ENCODE results near the gene PCDHGA4.
A peak's percentile ranks its signal among the peaks of the same experiment; 100 is the strongest.
"Not testable (repeated sequence)": the region's sequence is repeated elsewhere in the genome, so short reads cannot be mapped to it uniquely, and the experiment has no call there.

The PCDHGA4 gene

GRCh38 chr5:141354900-141355469 is at the start of gene PCDHGA4:
Gene PCDHGA4 (plus strand): TSS chr5:141355021. CDS start chr5:141355108, 87 bp downstream.
- DNase-seq: no peak

DNA sequence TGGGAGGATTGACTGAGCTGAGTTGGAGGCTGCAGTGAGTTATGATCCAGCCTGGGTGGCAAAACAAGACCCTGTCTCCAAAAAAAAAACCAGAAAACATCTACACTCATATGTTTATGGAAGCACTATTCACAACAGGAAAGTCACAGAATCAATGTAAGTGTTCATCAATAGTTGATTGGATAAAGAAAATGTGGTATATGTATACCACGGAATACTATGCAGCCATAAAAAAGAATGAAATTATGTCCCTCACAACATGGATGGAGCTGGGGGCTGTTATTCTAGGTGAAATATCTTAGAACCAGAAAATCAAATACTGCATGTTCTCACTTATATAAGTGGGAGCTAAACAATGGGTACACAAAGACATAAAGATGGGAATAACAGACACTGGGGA is 48.2 kb upstream of the PCDHGA4 start:
- DNase-seq: no peak

- DNase-seq: no peak
Observed at GRCh38 chr5:141313711-141314110, 41.1 kb upstream of the PCDHGA4 start.

DNA sequence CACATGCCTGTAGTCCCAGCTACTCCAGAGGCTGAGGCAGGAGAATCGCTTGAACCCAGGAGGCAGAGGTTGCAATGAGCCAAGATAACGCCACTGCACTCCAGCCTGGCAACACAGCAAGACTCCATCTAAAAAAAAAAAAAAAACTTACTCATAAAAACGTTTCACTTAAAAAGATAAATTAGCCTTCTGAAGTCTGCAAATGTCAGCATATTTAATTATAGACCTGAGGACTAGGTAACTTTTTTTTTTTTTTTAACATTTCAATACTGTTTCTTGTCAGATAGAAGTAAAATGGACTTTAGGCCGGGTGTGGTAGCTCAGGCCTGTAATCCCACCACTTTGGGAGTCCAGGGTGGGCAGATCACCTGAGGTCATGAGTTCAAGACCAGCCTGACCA is 37.9 kb upstream of the PCDHGA4 start:
- DNase-seq: not testable (repeated sequence)

GRCh38 chr5:141319202-141319601 is 35.6 kb upstream of the PCDHGA4 start:
- DNase-seq: no peak

DNA sequence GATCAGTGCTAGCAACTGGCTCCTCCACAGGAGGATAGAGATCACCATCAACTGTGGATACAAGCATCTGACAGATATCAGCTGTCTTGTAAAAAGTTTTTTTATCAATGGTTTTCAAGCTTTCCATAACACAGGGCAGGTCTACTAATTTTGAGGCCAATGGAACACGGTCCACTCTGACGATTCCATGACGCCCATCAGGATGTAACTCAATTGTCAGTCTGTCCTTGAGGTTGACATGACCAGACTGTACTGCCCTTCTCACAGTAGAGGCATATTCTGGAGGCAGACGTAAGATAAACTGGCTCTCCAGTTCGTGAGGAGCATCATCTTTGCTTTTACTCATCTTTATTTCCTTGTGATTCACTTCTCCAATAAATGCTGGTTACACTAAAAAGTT is 35.1 kb upstream of the PCDHGA4 start:
- no peak for DNase-seq

DNA sequence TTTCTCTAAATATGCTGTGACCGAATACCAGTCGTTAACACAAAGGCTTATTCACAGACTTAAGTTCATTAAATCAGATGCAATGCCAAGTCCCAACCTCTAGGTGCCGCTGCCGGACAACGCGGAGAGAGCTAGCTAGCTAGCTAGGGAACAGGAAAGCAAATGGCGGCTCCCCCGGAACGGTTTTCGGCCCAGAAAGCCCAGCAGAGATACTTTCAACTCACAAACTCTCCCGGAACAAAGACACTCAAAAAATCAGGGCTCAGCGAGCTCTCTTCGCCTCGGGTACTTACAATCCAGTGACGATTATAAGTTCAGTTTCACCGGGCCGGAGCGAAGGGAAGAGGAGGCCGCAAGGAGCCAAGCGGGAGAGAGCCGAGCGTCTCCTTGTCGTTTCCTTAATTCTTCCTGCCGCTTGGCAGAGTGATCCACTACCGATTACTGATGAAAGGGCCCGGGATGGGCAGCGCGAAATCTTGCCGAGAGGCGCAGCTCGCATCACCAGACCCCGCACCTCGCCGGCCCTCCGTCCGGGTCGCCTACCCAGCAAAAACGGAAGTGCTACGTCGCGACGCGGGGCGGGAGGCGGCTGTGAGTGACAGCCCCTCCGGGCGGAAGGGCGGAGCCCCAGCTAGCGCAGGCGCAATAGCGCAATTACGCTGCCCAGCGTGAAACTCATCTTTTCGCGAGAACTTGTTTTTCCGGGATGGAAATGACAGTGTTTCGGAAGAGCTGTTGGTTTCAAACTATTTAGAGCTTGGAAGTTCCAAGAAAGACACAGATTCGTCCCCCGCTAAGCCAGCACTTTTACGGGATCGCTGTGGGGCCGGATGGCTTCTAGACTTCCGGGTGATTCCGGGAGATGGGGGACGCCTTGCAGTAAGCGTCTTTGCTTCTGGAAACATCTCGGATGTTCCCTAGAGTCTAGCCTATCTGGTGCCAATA is 34.3 kb upstream of the PCDHGA4 start, which contains the start of gene TAF7:
TSS of gene TAF7 (minus strand) at position 560 of the 945 bp plus-strand sequence. CDS start 740 bp downstream, outside the sequence.
- DNase-seq: peak; percentile 47

DNA sequence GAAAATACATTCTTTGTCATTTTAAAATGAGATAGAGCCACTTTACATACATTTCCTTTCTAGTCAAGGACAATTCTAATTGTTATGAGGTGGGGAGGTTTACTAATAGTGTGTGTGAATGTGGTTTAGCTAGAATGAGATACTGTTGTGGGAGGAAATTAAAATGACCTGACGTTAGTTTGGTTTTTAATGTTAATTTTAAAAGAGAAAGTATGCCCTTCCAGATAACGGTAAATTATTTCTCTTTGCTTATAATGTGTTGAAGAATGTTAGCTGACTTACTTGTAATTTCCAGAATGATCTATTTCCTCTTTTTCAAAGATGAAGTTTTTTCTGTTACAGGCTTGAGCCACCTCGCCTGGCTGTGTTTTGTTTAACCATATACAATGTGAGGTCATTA is 32.6 kb upstream of the PCDHGA4 start:
- DNase-seq: no peak

DNA sequence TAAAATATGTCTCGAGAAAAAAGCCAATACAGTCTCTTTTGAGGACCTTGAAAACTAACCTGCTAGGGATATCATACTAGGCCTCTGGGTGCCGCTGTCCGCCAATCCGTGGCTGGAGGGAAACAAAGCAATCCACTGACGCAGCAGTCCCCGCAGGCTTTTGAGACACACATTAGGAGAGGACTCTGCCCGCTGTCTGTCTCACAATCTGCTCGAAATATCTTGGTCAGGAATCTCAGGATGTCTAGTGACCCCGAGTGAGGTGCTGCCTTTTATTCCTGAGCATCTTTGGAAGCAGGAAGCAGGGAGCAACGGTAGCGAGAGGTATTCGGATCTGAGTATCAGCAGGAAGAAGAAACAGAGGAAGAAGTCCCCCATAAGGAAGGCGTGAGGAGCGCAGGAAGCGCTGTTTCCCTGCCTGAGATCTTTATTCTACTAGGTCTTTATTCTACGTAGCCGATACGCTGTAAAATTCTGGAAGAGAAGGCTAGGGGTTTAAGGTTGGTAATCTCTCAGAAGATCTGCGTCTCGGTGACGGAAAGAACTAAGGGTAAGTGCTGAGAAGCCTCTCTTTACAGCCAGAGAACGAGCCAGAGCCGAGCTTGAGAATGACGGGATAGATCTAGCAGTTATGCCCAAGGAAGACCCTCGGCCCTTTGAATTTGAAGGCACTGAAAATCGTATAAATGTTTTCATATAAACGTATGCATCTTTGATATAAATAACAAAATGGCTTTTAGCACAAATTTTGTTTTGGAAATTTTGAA is 28.6 kb upstream of the PCDHGA4 start:
- no peak for DNase-seq

DNA sequence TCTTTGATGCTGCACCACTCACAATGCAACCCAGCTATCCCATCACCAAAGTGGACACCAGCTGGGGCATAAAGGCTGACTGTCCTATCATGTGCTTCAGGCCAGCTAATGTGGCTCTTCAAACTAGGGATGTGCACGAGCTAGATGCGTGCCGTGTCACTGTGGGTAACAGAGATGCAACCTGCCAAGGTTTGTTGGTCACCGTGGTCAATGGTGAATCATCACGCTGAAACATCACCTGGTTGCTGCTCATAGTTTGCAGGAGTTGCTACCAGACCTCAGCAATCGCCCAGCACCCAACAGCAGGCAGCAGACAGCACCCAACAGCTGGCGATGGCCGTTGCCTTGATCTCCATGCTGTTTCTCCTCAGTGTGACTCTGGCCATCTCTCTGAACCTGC is 26.6 kb upstream of the PCDHGA4 start:
- DNase-seq: no peak

DNA sequence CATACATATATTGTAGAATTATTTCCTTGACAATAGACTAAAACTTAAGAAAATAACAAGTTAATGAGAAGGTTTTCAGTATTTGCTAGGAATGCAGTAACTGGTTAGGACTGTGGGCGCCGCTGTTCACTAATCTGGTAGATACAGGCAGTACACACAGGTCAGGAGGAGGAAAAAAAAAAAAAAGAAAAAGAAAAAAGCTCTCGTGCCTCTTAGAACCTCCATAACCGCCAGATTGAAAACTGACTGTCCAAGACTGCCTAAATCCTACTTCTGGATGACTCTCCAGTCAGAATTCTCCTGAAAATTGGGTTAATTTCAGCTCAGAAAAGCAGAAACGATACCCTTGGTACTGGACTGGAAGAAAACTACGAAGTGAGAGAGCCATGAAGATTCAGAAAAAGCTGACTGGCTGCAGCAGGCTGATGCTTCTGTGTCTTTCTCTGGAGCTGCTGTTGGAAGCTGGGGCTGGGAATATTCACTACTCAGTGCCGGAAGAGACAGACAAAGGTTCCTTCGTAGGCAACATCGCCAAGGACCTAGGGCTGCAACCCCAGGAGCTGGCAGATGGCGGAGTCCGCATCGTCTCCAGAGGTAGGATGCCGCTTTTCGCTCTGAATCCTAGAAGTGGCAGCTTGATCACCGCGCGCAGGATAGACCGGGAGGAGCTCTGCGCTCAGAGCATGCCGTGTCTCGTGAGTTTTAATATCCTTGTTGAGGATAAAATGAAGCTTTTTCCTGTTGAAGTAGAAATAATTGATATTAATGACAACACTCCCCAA is 24.3 kb upstream of the PCDHGA4 start, which contains the start of gene PCDHGA1:
TSS of gene PCDHGA1 (plus strand) at position 216 of the 782 bp plus-strand sequence.
- no peak for DNase-seq

GRCh38 chr5:141332571-141332970 is 22.2 kb upstream of the PCDHGA4 start:
- DNase-seq: not testable (repeated sequence)

DNA sequence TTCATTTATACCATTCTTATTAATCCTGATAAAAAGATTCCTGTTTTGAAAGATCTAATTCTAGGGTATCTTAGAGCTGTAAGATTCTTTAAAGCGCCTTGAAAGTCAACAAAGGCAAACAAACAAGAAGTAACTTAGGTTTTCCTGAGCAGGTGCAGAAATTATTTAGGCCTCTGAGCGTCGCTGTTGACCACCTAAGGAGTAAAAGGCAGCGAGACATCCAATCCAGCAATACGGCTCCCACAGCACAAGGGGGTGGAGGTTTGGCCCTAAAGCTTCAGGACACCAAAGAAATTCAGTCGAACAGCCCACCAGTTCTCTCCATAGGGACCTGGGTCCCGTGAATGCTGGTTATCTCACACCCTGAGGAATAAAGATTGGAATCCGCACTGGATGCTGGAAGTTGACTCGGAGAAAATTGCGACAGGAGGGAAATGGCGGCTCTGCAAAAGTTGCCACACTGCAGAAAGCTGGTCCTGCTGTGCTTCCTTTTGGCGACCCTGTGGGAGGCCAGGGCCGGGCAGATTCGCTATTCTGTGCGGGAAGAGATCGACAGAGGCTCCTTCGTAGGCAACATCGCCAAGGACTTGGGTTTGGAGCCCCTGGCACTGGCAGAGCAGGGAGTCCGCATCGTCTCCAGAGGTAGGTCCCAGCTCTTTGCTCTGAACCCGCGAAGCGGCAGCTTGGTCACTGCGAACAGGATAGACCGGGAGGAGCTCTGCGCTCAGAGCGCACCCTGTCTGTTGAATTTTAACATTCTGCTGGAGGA is 16.1 kb upstream of the PCDHGA4 start, which contains the start of gene PCDHGA2:
TSS of gene PCDHGA2 (plus strand) at position 223 of the 769 bp plus-strand sequence.
- no peak for DNase-seq

DNA sequence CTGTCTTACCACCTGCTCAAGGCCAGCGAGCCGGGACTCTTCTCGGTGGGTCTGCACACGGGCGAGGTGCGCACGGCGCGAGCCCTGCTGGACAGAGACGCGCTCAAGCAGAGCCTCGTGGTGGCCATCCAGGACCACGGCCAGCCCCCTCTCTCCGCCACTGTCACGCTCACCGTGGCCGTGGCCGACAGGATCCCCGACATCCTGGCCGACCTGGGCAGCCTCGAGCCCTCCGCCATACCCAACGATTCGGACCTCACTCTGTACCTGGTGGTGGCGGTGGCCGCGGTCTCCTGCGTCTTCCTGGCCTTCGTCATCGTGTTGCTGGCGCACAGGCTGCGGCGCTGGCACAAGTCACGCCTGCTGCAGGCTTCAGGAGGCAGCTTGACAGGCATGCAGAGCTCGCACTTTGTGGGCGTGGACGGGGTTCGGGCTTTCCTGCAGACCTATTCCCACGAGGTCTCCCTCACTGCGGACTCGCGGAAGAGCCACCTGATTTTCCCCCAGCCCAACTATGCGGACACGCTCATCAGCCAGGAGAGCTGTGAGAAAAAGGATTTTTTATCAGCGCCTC is 14.0 kb upstream of the PCDHGA4 start:
- not testable (repeated sequence) for DNase-seq

GRCh38 chr5:141342773-141343172 is 12.0 kb upstream of the PCDHGA4 start:
- no peak for DNase-seq

DNA sequence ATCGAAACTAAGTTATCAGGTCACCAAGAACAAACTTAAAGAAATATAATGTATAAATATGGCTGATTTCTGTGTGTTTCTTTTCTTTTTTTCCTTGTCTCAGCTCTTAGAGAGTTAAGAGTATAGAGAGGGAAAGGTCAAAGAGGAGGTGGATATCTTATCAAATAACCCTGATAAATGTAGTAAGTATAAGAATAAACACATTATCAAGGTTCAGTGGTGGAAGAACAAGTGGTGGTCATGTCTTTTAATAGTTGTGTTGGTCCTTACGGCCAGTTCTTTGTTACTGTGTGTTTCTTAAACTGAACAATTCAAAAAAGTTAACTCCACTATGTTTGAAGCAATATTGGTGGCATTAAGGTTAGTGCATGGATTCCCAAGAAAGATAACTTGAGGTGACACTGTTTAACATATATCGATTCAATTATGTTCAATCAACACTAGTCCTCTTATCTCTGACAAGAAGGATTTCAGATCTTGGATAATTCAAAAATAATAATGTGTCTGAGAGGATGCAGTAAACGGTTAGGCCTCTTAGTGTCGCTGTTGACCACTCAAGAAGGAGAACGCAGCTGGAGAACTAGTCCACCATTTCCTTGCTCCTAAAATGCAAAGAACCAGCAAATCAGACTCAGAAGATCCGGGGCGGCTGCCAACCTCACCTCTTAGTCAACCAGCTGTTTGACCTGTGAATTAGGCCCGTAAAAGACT is 11.4 kb upstream of the PCDHGA4 start, which contains the start of gene PCDHGA3:
TSS of gene PCDHGA3 (plus strand) at position 588 of the 711 bp plus-strand sequence. CDS start 205 bp downstream, outside the sequence.
- DNase-seq: no peak

DNA sequence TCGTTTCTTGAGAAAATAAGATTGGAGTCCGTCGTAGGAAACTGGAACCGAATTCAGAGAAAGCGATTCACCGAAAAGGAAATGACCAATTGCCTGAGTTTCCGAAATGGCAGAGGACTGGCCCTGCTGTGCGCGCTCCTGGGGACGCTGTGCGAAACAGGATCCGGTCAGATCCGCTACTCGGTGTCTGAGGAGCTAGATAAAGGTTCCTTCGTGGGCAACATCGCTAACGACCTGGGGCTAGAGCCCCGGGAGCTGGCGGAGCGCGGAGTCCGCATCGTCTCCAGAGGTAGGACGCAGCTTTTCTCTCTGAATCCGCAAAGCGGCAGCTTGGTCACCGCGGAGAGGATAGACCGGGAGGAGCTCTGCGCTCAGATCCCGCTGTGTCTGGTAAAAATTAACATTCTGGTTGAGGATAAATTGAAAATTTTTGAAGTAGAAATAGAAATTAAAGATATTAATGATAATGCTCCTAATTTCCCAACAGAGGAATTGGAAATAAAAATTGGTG is 10.8 kb upstream of the PCDHGA4 start:
- no peak for DNase-seq

DNA sequence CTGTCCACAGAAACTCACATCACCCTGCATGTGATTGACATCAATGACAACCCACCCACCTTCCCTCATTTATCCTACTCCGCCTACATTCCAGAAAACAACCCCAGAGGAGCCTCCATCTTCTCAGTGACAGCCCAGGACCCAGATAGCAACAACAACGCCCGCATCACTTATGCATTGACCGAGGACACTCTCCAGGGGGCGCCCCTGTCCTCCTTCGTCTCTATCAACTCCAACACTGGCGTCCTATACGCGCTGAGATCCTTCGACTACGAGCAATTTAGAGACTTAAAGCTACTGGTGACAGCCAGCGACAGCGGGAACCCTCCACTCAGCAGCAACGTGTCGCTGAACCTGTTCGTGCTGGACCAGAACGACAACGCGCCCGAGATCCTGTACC is 9.5 kb upstream of the PCDHGA4 start:
- no peak for DNase-seq

GRCh38 chr5:141346017-141346416 is 8.8 kb upstream of the PCDHGA4 start:
- DNase-seq: not testable (repeated sequence)

Data from GF-D8 (cell line).